Embryonic facial prominence (tissue), 1 donor: Measurements from ENCODE around the gene DNMT3A.

ENCODE experiments used
- DNase-seq: peaks from one replicate; pipeline ENCODE4 v3.0.0-alpha.2; 2016; ENCODE audit errors: extremely low spot score

The DNMT3A gene

DNA sequence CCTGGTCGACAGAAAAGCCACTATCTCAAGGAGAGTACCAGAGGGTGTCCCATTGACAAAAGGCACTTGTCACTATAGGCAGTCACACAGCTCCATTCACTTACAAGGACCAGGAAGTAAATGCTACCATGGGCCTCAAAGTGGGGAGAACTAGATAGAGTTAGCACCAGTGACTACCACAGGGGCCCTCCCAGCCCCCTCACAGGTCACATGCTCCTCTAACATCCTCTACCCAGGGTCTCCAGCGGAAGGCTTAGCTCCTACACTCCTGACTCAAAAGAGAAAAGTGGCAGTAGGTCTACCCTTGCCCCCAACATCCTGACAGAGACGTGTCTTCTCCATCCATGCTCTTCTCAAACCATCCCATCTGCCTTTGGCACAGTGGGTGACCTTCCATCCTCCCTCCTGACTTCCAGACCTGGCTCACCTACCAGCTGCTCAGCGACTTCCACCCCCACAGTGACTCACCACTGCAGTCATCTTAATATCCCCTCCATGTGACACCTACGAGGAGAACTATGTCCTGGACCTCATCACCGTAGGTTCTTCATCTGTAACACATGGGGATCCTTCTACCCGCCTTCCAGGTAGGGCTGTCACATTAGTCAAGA is 5.6 kb upstream of the DNMT3A start:
- no peak for DNase-seq

DNA sequence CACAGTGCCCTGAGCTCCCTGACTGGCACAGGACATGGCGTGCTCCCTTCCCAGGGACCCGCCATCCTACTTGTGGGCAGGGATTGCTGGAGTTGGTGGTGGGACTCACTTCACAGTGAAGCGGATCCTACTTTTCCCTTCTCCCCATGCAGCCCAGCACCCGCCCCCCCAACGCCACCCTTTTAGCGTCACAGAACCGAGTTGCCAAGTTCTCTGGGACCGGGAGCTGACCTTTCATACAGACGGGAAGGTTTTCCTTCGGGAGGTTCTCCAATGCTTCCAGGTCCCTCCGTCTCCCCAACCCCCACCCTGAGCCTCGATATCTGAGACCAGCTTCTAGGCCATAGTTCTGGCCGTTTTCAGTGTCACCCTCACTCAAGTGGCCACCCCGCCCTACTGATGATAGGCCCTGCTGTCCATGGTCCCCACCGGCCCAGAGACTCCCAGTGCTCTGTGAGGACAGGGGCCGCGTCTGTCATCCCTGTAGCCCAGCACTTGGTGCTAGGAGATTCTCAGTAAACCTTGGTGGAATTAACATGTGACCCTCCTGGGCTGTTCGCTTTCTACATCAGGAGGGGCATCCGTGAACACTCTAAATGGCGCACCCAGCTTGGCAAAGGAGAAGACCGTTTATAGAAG is 1.6 kb upstream of the DNMT3A start:
- no peak for DNase-seq

- DNase-seq, result peak; percentile 46
These were observed 854 bp upstream of the DNMT3A start for GRCh38 chr2:25342372-25343186.

DNA sequence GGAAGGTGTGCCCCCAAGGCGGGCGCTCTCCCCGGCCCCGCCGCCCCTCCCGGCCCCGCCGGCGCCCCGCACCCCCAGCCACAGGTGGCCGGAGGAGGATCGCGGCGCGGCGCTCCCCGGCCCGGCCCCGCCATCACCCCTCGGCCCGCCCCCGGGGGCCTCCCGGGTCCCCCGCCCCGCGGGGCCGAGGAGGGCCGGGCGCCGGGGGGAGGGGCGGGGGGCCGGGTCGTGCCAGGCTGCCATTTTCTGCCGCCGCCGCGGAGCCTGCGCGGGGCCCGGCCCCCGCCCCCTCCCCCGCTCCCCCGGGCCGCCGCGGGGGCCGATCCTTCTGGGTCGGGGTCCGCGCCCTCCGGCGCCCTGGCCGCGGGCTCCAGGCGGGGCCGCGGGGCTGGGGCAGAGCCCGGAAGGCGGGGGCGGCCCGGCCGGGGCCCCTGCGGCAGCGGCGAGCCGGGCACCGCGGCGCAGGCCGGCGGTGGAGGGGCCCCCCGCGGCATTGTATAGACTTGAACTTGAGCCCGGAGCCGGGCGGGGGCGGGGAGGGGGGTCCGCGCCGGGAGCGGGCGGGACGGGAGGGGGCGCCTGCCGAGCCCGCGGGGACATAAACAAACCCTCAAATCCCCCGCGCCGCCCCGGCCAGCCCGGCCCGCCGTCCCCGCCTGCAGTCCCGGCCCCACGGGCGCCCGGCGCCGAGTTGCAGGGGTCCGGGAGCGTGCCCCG is 556 bp downstream of the DNMT3A start:
- no peak for DNase-seq

DNA sequence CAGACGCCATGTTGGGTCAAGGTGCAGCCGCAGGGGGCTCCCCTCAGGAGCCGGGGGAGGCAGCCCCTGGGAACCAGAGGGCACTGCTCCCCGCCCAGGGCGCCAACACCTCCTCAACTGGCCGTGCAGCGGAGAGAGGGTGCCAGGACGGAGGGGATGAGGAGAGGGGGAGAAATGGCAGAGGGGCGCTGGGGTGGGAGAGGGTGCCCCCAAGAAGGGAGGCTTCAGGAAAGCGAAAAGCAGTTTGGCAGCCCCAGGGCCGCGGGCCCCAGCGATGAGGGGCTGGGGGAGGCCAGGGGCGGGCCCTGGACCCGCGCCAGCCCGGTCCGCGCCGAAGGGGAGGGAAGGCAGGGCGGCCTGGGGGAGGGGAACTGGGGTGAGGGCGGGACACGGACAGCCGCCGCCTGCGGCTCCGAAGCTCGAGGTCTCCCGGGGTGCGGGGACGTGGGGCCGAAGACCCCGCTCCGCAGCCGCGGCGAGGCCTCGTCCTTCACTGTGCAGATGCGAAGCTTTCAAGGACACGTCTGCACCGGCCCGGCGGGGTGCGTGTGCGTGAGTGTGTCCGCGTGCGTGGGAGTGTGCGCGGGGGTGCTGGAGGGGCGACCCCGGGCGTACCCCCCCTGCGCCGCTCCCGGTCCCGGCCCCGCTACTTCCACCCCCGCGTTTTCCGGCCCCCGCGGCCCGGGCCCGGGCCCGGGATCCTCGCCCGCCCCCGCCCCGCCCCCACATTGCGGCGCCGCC is 1.4 kb downstream of the DNMT3A start:
- DNase-seq, result no peak

GRCh38 chr2:25339791-25340180 is 1.9 kb downstream of the DNMT3A start:
- DNase-seq, result no peak

DNA sequence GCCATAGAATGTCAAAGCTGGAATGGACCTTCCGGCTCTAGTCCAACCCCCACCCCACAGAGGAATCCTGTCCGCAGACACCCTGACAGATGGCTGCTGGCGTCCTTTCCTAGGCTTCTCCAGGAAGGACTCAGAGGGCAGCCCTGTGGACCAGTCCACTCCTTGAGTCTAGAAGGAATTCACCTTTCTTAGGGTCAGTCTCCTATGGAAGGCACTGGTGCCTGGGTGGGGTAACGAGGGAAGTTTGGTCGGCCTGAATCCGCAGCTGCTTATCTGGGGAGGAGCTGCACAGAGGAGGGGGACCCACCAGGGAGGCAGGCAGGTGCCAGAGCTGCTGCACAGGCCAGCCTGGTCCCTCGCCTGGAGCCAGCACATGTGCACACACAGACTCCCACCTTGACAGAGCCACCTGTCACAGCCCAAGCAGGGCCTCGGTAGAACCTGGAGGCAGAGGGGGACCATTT is 2.5 kb downstream of the DNMT3A start:
- DNase-seq, result no peak

DNA sequence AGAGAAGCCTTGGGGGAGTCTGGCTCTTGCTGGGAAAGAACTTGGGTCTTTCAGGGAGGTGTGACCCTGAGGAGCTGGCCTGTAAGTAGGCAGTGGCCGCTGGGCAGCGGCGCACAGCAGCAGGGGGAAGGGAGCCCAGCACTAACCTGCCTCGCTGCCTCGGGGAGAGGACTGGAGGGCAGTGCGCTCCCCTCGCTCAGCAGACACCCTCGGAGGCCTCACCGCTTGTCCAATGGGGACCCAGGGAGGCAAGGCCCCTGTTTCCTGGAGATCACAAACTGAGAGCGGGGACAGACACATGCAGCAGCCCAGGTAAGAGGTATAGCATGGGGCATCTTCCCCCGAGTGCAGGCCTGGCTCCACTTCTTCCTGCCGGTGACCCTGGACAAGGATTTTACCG is 3.3 kb downstream of the DNMT3A start:
- no peak for DNase-seq

DNA sequence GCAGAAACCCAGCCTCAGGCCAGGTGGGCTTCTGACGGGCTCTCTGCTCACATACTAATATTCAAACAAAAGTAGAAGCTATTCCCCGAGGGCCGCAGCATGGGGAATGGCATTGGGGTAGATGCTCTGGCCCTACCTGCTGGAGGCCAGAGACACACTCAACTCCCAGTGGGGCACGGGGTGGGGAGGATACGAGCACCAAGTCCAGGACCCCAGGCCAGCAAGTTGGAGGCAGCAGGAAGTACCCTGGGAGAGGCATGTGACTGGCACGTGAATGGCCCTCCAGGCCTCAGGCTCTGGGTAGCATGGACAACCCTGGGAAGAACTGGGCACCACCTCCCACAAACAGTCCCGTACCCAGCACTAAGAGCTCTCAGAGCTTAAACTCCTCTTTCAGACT is 3.8 kb downstream of the DNMT3A start:
- no peak for DNase-seq

GRCh38 chr2:25337276-25337675 is 4.4 kb downstream of the DNMT3A start:
- DNase-seq, result no peak

GRCh38 chr2:25336383-25336841 is 5.3 kb downstream of the DNMT3A start:
- no peak for DNase-seq

DNA sequence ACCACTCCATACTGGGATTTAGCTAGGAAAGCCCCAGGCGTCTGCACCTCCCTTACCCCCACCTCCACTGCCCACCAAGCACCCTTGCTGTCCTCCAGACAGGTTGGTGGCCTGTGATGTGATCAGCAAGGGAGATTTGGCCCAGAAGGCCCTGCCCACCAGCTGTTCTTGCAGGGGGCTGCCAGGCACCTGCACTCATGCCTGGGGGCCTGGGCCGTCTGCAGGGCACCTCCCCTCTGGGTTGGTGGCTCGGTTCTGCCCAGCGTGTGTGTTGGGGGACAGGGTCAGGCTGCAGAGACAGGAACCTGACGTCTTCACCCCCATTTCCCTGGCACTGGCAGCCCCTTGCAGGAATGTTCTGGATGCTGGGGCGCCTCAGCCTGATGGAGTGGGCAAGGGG is 5.8 kb downstream of the DNMT3A start:
- DNase-seq, result no peak

- DNase-seq, result no peak
These were observed 6.5 kb downstream of the DNMT3A start for GRCh38 chr2:25335204-25335603.

GRCh38 chr2:25334482-25334881 is 7.2 kb downstream of the DNMT3A start:
- no peak for DNase-seq

DNA sequence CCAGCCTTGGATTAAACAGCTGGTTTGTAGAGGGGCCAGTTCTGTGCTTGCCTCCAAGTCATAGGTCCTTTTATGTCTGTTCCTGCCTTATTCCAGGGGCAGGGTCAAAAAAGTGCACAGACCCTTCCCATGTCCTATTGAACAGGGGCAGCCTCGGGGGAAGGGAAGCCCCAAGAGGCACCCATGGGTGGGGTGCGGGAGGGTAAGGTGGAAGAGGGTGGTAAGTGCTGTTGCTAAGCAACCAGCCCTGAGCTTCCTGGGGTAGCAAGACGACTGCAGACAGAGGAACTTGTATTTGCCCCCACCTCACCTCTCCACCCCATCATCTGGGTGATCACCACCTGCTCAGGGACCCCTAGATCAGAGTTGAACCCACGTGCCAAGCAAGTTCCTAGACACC is 7.7 kb downstream of the DNMT3A start:
- DNase-seq, result no peak

DNA sequence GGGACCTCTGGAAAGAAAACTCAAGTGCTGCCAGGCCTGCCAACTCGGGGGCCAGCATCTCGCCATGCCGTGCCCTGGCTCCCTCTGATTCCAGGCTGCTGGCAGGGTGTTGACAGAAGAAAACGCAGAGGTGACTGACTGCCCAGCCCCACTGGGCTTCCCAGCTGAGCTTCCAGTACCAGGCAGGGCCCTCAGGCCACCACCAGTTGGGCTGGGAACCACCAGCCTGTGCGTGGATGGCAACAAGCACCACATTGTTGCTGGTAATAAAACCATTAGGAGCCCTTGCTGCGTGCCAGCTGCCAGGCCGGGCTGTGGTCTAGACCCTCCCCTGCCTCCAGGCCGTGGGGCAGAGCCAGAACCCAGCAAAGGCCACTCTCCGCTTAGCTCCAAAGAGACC is 9.2 kb downstream of the DNMT3A start:
- DNase-seq, result no peak

GRCh38 chr2:25331686-25332365 is 9.9 kb downstream of the DNMT3A start:
- DNase-seq, result no peak

GRCh38 chr2:25330937-25331336 is 10.8 kb downstream of the DNMT3A start:
- no peak for DNase-seq

DNA sequence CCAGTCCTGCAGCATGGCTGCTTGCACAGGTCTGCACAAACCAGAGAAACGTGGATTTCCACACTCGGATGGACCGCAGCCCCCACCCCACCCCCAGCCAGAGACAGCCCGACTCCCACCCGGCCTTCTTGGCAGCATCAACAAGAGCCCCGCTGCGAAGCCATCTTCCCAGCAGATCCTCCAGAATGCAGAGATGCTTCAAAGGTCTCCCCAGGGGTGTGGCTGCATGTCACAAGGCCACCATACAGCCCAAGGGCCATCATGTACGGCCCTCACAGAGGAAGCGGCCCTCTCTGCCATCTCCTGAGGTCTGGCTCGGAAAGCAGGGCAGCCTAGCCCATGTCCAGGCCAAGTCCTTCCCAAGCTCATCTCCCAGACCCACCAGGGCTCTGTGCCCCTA is 11.5 kb downstream of the DNMT3A start:
- DNase-seq, result no peak

DNA sequence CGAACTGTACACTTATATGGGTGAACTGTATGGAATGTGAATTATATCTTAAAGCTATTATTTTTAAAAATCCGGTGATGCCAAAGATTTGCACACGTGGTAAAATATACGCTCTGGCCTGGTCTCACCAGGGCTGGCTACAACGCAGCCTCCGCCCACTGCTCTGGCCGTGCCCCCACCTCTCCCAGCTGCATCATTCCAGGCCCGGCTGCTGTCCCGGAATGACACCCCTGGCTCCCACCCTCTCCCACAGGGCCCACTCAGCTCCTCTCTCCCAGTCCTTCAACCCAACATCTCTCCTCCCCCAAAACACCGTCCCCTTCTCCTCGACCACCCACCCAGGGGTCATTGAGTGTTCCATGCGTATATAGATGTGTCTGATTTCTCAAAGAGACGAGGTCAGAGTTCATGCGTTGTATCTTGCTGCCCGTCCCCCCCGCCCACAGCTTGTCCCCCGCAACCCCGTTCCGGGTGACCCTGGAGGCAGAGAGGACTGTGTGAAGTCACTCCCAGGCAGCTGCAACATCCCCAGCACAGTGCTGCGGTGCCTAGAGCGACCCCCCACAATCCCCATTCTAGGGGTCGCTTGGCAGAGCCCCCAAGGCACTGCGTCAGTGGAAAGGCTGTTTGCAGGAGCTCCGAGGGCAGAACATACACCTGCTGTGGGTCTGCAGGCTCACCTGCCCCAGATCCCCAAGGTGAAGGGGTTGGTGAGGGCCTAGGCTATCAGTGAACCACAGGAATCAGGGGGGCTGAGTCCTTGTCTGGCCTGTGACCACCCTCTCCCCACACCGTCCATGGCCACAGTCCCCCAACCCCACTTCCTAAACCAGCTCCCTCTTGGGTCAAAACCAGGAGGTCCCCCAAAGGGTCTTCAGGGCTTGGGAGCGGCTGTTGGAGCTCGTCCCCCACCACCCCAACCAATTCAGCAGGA is 13.3 kb downstream of the DNMT3A start:
- no peak for DNase-seq
